Pancreas (tissue), 10 donors: ENCODE data around the gene RAB6A. TPM values are rescaled to one million over a fixed set of nuclear protein-coding genes. Genes with fewer than 3 reads are reported as not detected.
"Not testable (repeated sequence)": the region's sequence is repeated elsewhere in the genome, so short reads cannot be mapped to it uniquely, and the experiment has no call there.

Experiments used
- ATAC-seq, 4 donors: fragments of 200-7000 bp; cut with Tn5 transposase; one replicate each; pipeline versions ENCODE4 v1.8.0 to v1.9.1; 2020; ENCODE audit warnings: mild to moderate bottlenecking in 4 of 4, moderate library complexity in 4 of 4
- DNase-seq, 6 donors: peaks; one replicate each; pipeline ENCODE4 v3.0.0-alpha.2; 2020
- FAIRE-seq: peaks from 2 replicates; lab custom pipeline; 2012; peaks lifted over from hg19 to GRCh38; lab: Jason Lieb, UNC
- H3K27ac ChIP-seq, 4 donors: fragments of 200-600 bp; sonication (generic); 1 replicate in 3 of 4; 2 replicates in 1 of 4; pipeline versions ENCODE4 v1.5.0 to v1.8.0; 2020
- H3K27me3 ChIP-seq, 4 donors: fragments of 200-600 bp; one replicate each; pipeline ENCODE4 v1.8.0; 2021
- H3K36me3 ChIP-seq, 3 donors: fragments of 200-600 bp; sonication (generic) in 1 of 3; one replicate each; pipeline versions ENCODE4 v1.5.0 to v1.8.0; 2020 to 2021
- H3K4me1 ChIP-seq, 3 donors: fragments of 200-600 bp; one replicate each; pipeline ENCODE4 v1.8.0; 2021
- H3K4me3 ChIP-seq, 4 donors: fragments of 200-600 bp; sonication (generic) in 2 of 4; one replicate each; pipeline versions ENCODE4 v1.5.0 to v1.8.0; 2020 to 2021
- H3K9me3 ChIP-seq, 4 donors: fragments of 200-600 bp; one replicate each; pipeline ENCODE4 v1.8.0; 2021
- CTCF ChIP-seq, 4 donors: fragments of 200-600 bp; sonication (generic) in 3 of 4; IDR thresholded peaks; one replicate each; pipeline versions ENCODE4 v1.5.0 to v1.8.0; 2021; ENCODE audit warnings: antibody characterized with exemption in 4 of 4
- WGBS, 2 donors: extraction: QIAGEN DNeasy Blood & Tissue Kit; methylation state at CpG; one replicate each; pipeline ENCODE4 v1.1.7; 2013; 5-methylcytosine and 5-hydroxymethylcytosine counted together
- intact Hi-C, 3 donors: fragments of 100-400 bp; cut with DNase I; formaldehyde crosslinking; loops; one replicate each; pipeline versions ENCODE4 v1.11.1 to v1.14.2; 2022
- polyA plus RNA-seq, 2 donors: library from polyadenylated mRNA; stranded (reverse); fragments of 200-250 nt; gene quantifications; one replicate each; pipeline ENCODE4 v1.2.3, GENCODE V29; 2013
- total RNA-seq, 6 donors: library from RNA; stranded (reverse); fragmentation: NEBNext Ultra II Directional in 4 of 6; extraction: Animal tissue kit (Norgen Biotek cat#: 25700) in 4 of 6; gene quantifications; one replicate each; pipeline versions ENCODE4 v1.2.1 to v1.2.4, GENCODE V29; 2021 to 2023
- donor health status: healthy with polysubstance abuse.
- donor health status: DM: no; HTN: no; CAD: no; lungs with moderate emphysema.
- donor health status: DM: no; HTN: no; CAD: no.
- donor health status: control.
- donor health status: control.
- donor health status: Bipolar disorder and iron deficiency.
- donor health status: DM: yes; HTN: yes; CAD: no.
- donor health status: DM: no; HTN: no; CAD: no.
- donor health status: DM: no; HTN: no; CAD: no.
- donor health status: DM: yes; HTN: yes; CAD: no.

RAB6A gene
- total and polyA plus RNA-seq, 8 donors = 19.2 to 80.5 (median 49.2) TPM

GRCh38 chr11:73789279-73789670 lies 28.4 kb upstream of the RAB6A start:
- Histone ChIP-seq H3K27me3 (no peaks in the 10 kb centered on the region), H3K4me1 (peaks cover 3 to 7% (median 5%) of the 10 kb centered on the region in 3 donors), H3K27ac (peak overlapping the region in 2 of 4 donors; percentile 80 to 89), H3K4me3 (no peak overlapping the region), H3K36me3 (no peaks in the 10 kb centered on the region), H3K9me3 (no peaks in the 10 kb centered on the region)
- FAIRE-seq (no peak), DNase-seq (no peak), ATAC-seq (no peak)
- WGBS, 2 donors = 33 to 38% methylated on average over 5 of the region's 5 CpGs
- intact Hi-C loops = no loop called here
- TF ChIP-seq CTCF (IDR thresholded peaks at IDR 0.05) = no peak

- Histone ChIP-seq H3K27me3 (no peaks in the 10 kb centered on the region), H3K4me3 (peak within 1 kb of the TSS; percentile 40 to 56 (median 48)), H3K36me3 (no peaks in the 10 kb centered on the region), H3K9me3 (no peaks in the 10 kb centered on the region), H3K4me1 (peaks cover 3 to 7% (median 5%) of the 10 kb centered on the region in 3 donors), H3K27ac (peak within 1 kb of the TSS; percentile 28 to 89 (median 81))
- peak; percentile 94 to 98 (median 97) for ATAC-seq
- TF ChIP-seq CTCF (IDR thresholded peaks at IDR 0.05) = no peak
- peak; percentile 88 to 95 (median 92) for DNase-seq
- peak; percentile 29 for FAIRE-seq
- 2 to 3% methylated on average over 42 to 44 of the region's 44 CpGs for WGBS, 2 donors
- intact Hi-C loops = no loop called here
Observed at GRCh38 chr11:73787643-73788558, 27.0 kb upstream of the RAB6A start, which contains the start of gene MRPL48. MRPL48 (plus strand) TSS chr11:73787874; CDS start chr11:73787972, 98 bp downstream.

GRCh38 chr11:73787051-73787642 lies 26.3 kb upstream of the RAB6A start:
- Histone ChIP-seq H3K36me3 (no peaks in the 10 kb centered on the region), H3K4me3 (peak overlapping the region; percentile 40 to 56 (median 48)), H3K27me3 (no peaks in the 10 kb centered on the region), H3K9me3 (no peaks in the 10 kb centered on the region), H3K27ac (peak overlapping the region; percentile 28 to 89 (median 81)), H3K4me1 (peaks cover 3 to 7% (median 5%) of the 10 kb centered on the region in 3 donors)
- 19 to 20% methylated on average over 17 of the region's 17 CpGs for WGBS, 2 donors
- FAIRE-seq = no peak
- TF ChIP-seq CTCF (IDR thresholded peaks at IDR 0.05) = no peak
- no peak for DNase-seq
- intact Hi-C loops = no loop called here
- ATAC-seq = peak in 3 of 4 donors; percentile 1 to 2 (median 2)

GRCh38 chr11:73785467-73785866 lies 24.6 kb upstream of the RAB6A start:
- ATAC-seq, intact Hi-C loops, H3K27ac ChIP-seq, H3K4me1 ChIP-seq, H3K27me3 ChIP-seq, H3K36me3 ChIP-seq, DNase-seq, H3K9me3 ChIP-seq, FAIRE-seq, H3K4me3 ChIP-seq: not testable (repeated sequence)

- H3K27me3 ChIP-seq = no peaks in the 10 kb centered on the region
- H3K4me1 ChIP-seq = peaks cover 3 to 7% (median 5%) of the 10 kb centered on the region in 3 donors
- intact Hi-C loops = no loop called here
- ATAC-seq = no peak
- H3K27ac ChIP-seq = no peak overlapping the region
- H3K36me3 ChIP-seq = no peaks in the 10 kb centered on the region
- H3K4me3 ChIP-seq = no peak overlapping the region
- H3K9me3 ChIP-seq = no peaks in the 10 kb centered on the region
- FAIRE-seq = no peak
- no peak for TF ChIP-seq CTCF (IDR thresholded peaks at IDR 0.05)
- 91 to 95% methylated on average over 1 of the region's 1 CpG for WGBS, 2 donors
- no peak for DNase-seq
Observed at GRCh38 chr11:73784734-73785133, 23.9 kb upstream of the RAB6A start.
